SK-N-SH (cell line): ENCODE results near the gene SYNE2. TPM values are rescaled to one million over a fixed set of nuclear protein-coding genes. Genes with fewer than 3 reads are reported as not detected.

Experiments
- CTCF ChIA-PET: fragments of 300-600, 350-600 bp; formaldehyde crosslinking; extraction: SDS; loops from one replicate; lab custom pipeline; 2021; lab: Yijun Ruan, JAX
- POLR2A ChIA-PET: fragments of 350-600 bp; sonication (Branson Sonifier 250); formaldehyde crosslinking; extraction: SDS; loops from one replicate; lab custom pipeline; 2020; ENCODE audit warnings: antibody characterized with exemption, inconsistent platforms; lab: Yijun Ruan, JAX
- DNase-seq: peaks from one replicate; pipeline ENCODE4 v3.0.0; 2012
- H2AFZ ChIP-seq: fragments of 200-600 bp; sonication (generic); 2 replicates; pipeline ENCODE4 v1.8.1; 2016; ENCODE audit warnings: antibody characterized with exemption, mild to moderate bottlenecking, low read depth
- H3F3A ChIP-seq: fragments of 200-600 bp; sonication (generic); replicated peaks from 2 replicates; pipeline ENCODE3; 2016; ENCODE audit warnings: antibody characterized with exemption, mild to moderate bottlenecking; ENCODE audit not compliant: insufficient read depth
- H3K27ac ChIP-seq, 2 experiments: fragments of 200-500 bp in 1 of 2; fragments of 200-600 bp in 1 of 2; sonication (Bioruptor generic) in 1 of 2; sonication (generic), shearing (Covaris generic) in 1 of 2; 2 replicates each; pipeline versions ENCODE4 v1.5.1 to v1.6.1; 2014 to 2016; ENCODE audit warnings: low read depth in 2 of 2, inconsistent platforms in 1 of 2, low read length in 1 of 2, mild to moderate bottlenecking in 1 of 2, mixed read lengths in 1 of 2
- H3K27me3 ChIP-seq: fragments of 200-600 bp; sonication (generic), shearing (Covaris generic); 2 replicates; pipeline ENCODE4 v1.6.1; 2016; ENCODE audit warnings: mixed run types; ENCODE audit not compliant: insufficient read depth
- H3K36me3 ChIP-seq, 2 experiments: fragments of 200-500 bp in 1 of 2; fragments of 200-600 bp in 1 of 2; sonication (Bioruptor generic) in 1 of 2; sonication (generic) in 1 of 2; replicated peaks in 1 of 2; 2 replicates each; pipeline versions ENCODE3 to v1.5.1; 2014 to 2016; ENCODE audit warnings: low read length in 1 of 2, mild to moderate bottlenecking in 1 of 2; ENCODE audit not compliant: insufficient read depth in 2 of 2, control insufficient read depth in 1 of 2
- H3K4me1 ChIP-seq, 2 experiments: fragments of 200-500 bp in 1 of 2; fragments of 200-600 bp in 1 of 2; sonication (Bioruptor generic) in 1 of 2; sonication (generic), shearing (Covaris generic) in 1 of 2; 2 replicates each; pipeline versions ENCODE4 v1.5.1 to v1.6.1; 2014 to 2016; ENCODE audit warnings: low read depth in 1 of 2, low read length in 1 of 2, mixed run types in 1 of 2; ENCODE audit not compliant: insufficient read depth in 2 of 2, control insufficient read depth in 1 of 2
- H3K4me2 ChIP-seq: fragments of 200-600 bp; sonication (generic), shearing (Covaris generic); 2 replicates; pipeline ENCODE4 v1.6.1; 2017; ENCODE audit warnings: mixed run types
- H3K4me3 ChIP-seq, 2 experiments: fragments of 200-500 bp in 1 of 2; fragments of 200-600 bp in 1 of 2; sonication (Bioruptor generic) in 1 of 2; sonication (generic), shearing (Covaris generic) in 1 of 2; 2 replicates each; pipeline versions ENCODE4 v1.5.1 to v1.8.1; 2014 to 2016; ENCODE audit warnings: low read depth in 2 of 2, inconsistent platforms in 1 of 2, low read length in 1 of 2, mild to moderate bottlenecking in 1 of 2, mixed read lengths in 1 of 2, moderate library complexity in 1 of 2
- H3K79me2 ChIP-seq: fragments of 200-600 bp; sonication (generic); 2 replicates; pipeline ENCODE4 v1.8.1; 2017; ENCODE audit warnings: mild to moderate bottlenecking; ENCODE audit not compliant: insufficient read depth
- H3K9ac ChIP-seq: fragments of 200-600 bp; sonication (generic); 2 replicates; pipeline ENCODE4 v1.6.1; 2017; ENCODE audit warnings: mixed run types
- H3K9me2 ChIP-seq: fragments of 200-600 bp; sonication (generic); 2 replicates; pipeline ENCODE4 v1.6.1; 2017; ENCODE audit warnings: mixed run types
- H3K9me3 ChIP-seq: fragments of 200-600 bp; sonication (generic); 2 replicates; pipeline ENCODE4 v1.6.1; 2017; ENCODE audit warnings: mixed run types, mild to moderate bottlenecking, moderate library complexity
- H4K20me1 ChIP-seq: fragments of 200-600 bp; sonication (generic); 2 replicates; pipeline ENCODE4 v1.6.1; 2017; ENCODE audit warnings: mild to moderate bottlenecking, mixed run types; ENCODE audit not compliant: insufficient read depth
- NFIC ChIP-seq: IDR thresholded peaks from 2 replicates; pipeline ENCODE4 v1.4.0; 2012; ENCODE audit warnings: borderline replicate concordance
- POLR2AphosphoS5 ChIP-seq: IDR thresholded peaks from 2 replicates; pipeline ENCODE4 v1.6.1; 2012; ENCODE audit warnings: low read depth, low read length
- SIN3A ChIP-seq: IDR thresholded peaks from 2 replicates; pipeline ENCODE4 v1.6.1; 2012; ENCODE audit warnings: low read depth, mild to moderate bottlenecking, low read length, moderate library complexity, borderline replicate concordance
- TEAD4 ChIP-seq: IDR thresholded peaks from 2 replicates; pipeline ENCODE4 v1.4.0; 2012; ENCODE audit warnings: mild to moderate bottlenecking, borderline replicate concordance; ENCODE audit not compliant: insufficient read depth
- ZBTB33 ChIP-seq: IDR thresholded peaks from 2 replicates; pipeline ENCODE4 v1.4.0; 2012; ENCODE audit warnings: low read depth, borderline replicate concordance
- WGBS: methylation state at CpG from one replicate; pipeline ENCODE4 v1.1.6; 2017; ENCODE audit warnings: low lambda C conversion rate; 5-methylcytosine and 5-hydroxymethylcytosine counted together
- polyA plus RNA-seq, 3 experiments: library from polyadenylated mRNA; depleted of rRNA; stranded (reverse); fragments of >200 nt; gene quantifications; 2 replicates each; pipeline ENCODE4 v1.2.3, GENCODE V29; 2012
- TF ChIP-seq, protein P1 (sequence below): IDR thresholded peaks from 2 replicates; pipeline ENCODE4 v1.4.0; 2012; ENCODE audit warnings: low read depth
- TF ChIP-seq, protein P2 (sequence below): fragments of 150-350 bp; IDR thresholded peaks from 2 replicates; pipeline ENCODE4 v1.6.1; 2016; ENCODE audit warnings: mild to moderate bottlenecking, low read depth, low read length

The SYNE2 gene
- polyA plus RNA-seq, 1 of the 3 experiments (the other 2 are of a cell fraction): 7.1 TPM

DNA sequence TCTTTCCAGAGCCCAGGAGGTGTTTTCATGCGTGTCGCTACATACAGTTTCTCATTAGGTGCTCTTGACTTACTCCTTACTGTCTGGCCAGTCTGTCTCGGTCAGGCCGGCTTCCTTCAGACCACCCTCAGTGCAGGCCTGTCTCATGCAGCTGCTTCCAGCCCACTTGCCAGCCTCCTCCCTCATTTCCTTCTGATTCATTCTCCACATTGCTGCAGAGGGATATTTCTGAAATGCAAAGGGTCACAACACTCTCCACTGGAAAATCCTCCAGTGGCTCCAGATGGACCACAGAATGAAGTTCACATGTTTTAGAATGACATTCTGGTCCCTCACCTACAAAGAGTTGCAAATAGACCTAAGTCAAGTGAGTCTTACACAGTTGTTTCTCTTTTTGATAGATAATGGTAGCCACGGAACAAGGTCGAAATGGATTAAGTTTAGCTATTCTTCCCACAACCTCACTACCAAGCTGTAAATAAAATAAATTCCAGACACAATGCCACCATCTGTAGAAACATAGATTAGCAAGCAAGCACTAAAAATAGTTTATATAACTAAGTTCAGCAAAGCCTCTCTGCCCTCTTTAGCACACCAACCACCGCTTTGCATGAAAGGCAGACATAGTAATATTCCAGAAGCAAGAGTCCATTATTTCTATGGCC lies 294.5 kb downstream of the SYNE2 start:
- ChIA-PET CTCF (interaction anchor here (0.7 to 1.0 kb wide), 2 partner anchors 26 to 314 kb away, joined by 3 read pairs; no protein-coding TSS in a partner anchor), POLR2A (no interaction called here)
- no peak overlapping the region for H2AFZ ChIP-seq
- no peaks in the 10 kb centered on the region for H3K9me3 ChIP-seq
- no peak overlapping the region for H3K4me3 ChIP-seq
- no peaks in the 10 kb centered on the region for H3K27me3 ChIP-seq
- H3K9ac ChIP-seq: no peak overlapping the region
- H3K4me1 ChIP-seq: no peaks in the 10 kb centered on the region; a peak in 1 of 4 replicates
- no peaks in the 10 kb centered on the region for H3K9me2 ChIP-seq
- peaks cover 9 to 16% of the 10 kb centered on the region in 2 experiments for H3K36me3 ChIP-seq
- H3K27ac ChIP-seq: no peak overlapping the region
- 94% methylated on average over 7 of the region's 7 CpGs for WGBS
- no peaks in the 10 kb centered on the region for H3K79me2 ChIP-seq
- no peak for DNase-seq
- no peaks in the 10 kb centered on the region for H4K20me1 ChIP-seq
- H3K4me2 ChIP-seq: no peak overlapping the region
- no peaks in the 10 kb centered on the region for H3F3A ChIP-seq
- TF ChIP-seq, protein P1, sequence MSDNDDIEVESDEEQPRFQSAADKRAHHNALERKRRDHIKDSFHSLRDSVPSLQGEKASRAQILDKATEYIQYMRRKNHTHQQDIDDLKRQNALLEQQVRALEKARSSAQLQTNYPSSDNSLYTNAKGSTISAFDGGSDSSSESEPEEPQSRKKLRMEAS: no peak
- TF ChIP-seq SIN3A: no peak

DNA sequence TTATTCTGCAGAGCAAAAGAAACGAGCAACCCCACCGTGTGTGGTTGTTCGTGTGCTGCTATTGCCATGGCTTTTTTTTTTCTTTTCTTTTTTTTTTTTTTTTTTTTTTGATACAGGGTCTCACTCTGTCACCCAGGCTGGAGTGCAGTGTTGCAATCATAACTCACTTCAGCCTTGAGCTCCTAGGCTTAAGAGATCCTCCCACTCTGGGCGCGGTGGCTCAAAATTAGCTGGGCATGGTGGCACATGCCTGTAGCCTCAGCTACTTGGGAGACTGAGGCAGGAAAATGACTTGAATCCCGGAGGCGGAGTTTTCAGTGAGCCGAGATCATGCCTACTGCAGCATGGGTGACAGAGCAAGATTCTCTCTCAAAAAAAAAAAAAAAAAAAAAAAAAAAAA lies 297.1 kb downstream of the SYNE2 start:
- H3K36me3 ChIP-seq: peaks cover 2 to 6% of the 10 kb centered on the region in 2 experiments
- no peak for TF ChIP-seq POLR2AphosphoS5
- ChIA-PET POLR2A (interaction anchor here (0.6 kb wide), 1 partner anchor 194 kb away, joined by 3 read pairs; no protein-coding TSS in a partner anchor), CTCF (interaction anchor here (1.1 kb wide), 1 partner anchor 12 kb away, joined by 3 read pairs; no protein-coding TSS in a partner anchor)
- 92% methylated on average over 8 of the region's 8 CpGs for WGBS
- no peak overlapping the region for H2AFZ ChIP-seq
- no peaks in the 10 kb centered on the region for H3K9me3 ChIP-seq
- H3K27ac ChIP-seq: no peak overlapping the region
- no peak overlapping the region for H3K9ac ChIP-seq
- H4K20me1 ChIP-seq: no peaks in the 10 kb centered on the region
- H3K79me2 ChIP-seq: no peaks in the 10 kb centered on the region
- no peak overlapping the region for H3K4me3 ChIP-seq
- no peaks in the 10 kb centered on the region for H3K4me1 ChIP-seq
- H3K27me3 ChIP-seq: no peaks in the 10 kb centered on the region
- H3F3A ChIP-seq: no peaks in the 10 kb centered on the region
- no peak for DNase-seq
- H3K9me2 ChIP-seq: no peaks in the 10 kb centered on the region
- no peak overlapping the region for H3K4me2 ChIP-seq

DNA sequence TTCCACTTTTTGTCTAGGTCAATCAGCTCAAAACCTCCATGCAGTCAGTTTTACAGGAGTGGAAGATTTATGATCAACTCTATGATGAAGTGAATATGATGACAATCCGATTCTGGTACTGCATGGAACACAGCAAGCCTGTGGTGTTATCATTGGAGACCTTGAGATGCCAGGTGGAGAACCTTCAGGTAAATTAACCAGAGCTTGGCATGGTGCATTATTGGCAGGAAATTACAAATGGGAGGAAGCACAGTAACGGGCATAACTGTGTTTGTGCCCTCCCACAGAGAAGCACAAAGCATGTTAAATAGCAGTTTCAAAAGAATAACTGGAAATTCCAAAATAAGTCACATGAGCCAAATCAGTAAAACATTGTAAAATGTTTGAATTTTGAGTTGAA lies 305.8 kb downstream of the SYNE2 start:
- peaks cover 3 to 4% of the 10 kb centered on the region in 2 experiments for H3K36me3 ChIP-seq
- TF ChIP-seq, protein P2, sequence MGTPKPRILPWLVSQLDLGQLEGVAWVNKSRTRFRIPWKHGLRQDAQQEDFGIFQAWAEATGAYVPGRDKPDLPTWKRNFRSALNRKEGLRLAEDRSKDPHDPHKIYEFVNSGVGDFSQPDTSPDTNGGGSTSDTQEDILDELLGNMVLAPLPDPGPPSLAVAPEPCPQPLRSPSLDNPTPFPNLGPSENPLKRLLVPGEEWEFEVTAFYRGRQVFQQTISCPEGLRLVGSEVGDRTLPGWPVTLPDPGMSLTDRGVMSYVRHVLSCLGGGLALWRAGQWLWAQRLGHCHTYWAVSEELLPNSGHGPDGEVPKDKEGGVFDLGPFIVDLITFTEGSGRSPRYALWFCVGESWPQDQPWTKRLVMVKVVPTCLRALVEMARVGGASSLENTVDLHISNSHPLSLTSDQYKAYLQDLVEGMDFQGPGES: no peak
- no peak for TF ChIP-seq NFIC
- TF ChIP-seq ZBTB33: no peak
- TF ChIP-seq POLR2AphosphoS5: no peak
- TF ChIP-seq TEAD4: no peak
- H4K20me1 ChIP-seq: no peaks in the 10 kb centered on the region
- no peaks in the 10 kb centered on the region for H3K27me3 ChIP-seq
- H3K4me3 ChIP-seq: no peak overlapping the region
- H3K4me1 ChIP-seq: no peaks in the 10 kb centered on the region
- no peaks in the 10 kb centered on the region for H3K9me2 ChIP-seq
- DNase-seq: no peak
- no peak overlapping the region for H2AFZ ChIP-seq
- no peak overlapping the region for H3K9ac ChIP-seq
- WGBS: 83% methylated on average over 2 of the region's 2 CpGs
- no peaks in the 10 kb centered on the region for H3K9me3 ChIP-seq
- H3K27ac ChIP-seq: no peak overlapping the region
- no peaks in the 10 kb centered on the region for H3F3A ChIP-seq
- POLR2A ChIA-PET: no interaction called here
- H3K79me2 ChIP-seq: no peaks in the 10 kb centered on the region
- CTCF ChIA-PET: no interaction called here
- H3K4me2 ChIP-seq: no peak overlapping the region
